Amygdala (tissue), 56 donors: Measurements from ENCODE around the gene PAPSS1.

ENCODE experiments used
- DNase-seq, 56 donors: peaks; one replicate each; lab custom pipeline; 2025; lab: John Stamatoyannopoulos, UW

The PAPSS1 gene

GRCh38 chr4:107635735-107636134, 84.3 kb downstream of the PAPSS1 start:
- no peak for DNase-seq

DNA sequence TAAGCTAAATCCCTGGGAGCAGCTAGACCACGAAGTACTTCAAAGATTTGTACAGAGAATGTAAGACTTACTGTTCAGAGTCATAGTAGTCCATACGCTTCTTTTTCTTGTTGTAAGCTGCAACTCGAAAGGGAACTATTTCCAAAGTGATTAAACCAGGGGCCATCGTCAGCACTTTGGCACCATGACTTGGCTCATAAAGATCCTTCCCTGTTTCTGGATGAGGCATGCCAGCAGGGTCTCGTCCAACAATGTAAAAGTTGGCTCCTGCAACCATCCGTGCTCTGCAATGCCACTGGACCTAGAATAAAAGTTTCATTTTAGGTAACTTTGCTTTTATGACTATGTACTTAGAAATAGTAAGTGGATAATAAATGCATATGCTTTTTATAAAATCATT, 88.5 kb downstream of the PAPSS1 start:
- no peak for DNase-seq

DNA sequence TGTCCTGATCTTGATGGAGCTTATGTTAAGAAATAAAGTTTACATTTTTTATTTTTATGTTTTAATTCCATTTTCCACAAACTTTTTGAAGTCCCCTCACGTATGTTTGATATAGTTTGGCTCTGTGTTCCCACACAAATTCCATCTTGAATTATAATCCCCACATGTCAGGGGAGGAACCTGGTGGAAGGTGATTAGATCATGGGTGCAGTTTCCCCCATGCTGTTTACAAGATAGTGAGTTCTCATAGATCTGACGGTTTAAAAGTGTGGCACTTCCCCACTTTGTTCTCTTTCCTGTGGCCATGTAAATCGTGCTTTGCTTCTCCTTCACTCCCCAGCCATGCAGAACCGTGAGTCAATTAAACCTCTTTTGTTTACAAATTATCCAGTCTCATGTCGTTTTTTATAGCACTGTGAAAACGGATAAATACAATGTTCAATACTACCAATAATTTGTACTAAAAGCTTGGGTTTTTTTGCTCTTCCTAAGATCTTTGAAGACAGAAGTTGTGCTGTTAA, 89.8 kb downstream of the PAPSS1 start:
- no peak for DNase-seq

DNA sequence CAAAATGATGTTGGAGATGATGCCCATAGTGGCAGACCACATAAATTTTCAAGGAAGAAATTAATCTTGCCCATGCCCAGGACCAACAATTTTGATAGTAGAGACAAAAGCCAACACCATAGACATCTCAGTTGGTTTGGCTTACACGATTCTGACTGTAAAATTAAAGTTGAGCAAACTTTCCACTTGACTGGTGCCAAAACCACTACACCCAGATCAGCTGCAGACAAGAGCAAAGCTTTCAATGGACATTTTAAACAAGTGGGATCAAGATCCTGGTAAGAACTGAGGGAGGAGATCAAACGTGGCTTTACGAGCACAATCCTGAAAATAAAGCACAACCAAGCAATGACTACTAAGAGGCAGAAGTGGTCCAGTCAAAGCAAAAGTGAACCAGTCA, 90.7 kb downstream of the PAPSS1 start:
- no peak for DNase-seq

DNA sequence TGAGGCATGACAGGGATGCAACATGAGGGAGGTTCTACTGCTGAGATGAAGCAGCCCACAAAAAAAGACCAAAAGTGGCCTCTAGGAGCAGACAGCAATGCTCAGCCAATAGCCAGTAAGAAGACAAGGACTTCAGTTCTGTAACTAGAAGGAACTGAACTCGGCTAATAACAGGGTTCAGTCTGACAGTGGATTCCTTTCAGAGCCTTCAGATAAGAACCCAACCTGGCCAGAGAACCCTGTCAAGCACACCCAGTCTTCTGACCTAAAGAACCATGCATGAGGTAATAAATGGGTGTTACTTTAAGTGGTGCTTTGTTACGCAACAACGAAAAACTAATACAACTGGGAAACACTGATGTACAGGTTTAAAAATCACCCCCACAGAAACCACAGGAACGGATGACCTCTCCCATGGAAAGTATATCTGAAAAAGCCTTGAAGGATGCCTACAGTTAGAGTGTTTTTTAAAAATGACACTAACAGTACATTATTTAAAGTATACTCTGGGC, 94.6 kb downstream of the PAPSS1 start:
- no peak for DNase-seq

- no peak for DNase-seq
Observed at GRCh38 chr4:107624024-107624423, 96.0 kb downstream of the PAPSS1 start.

GRCh38 chr4:107622006-107622405, 98.0 kb downstream of the PAPSS1 start:
- no peak for DNase-seq

DNA sequence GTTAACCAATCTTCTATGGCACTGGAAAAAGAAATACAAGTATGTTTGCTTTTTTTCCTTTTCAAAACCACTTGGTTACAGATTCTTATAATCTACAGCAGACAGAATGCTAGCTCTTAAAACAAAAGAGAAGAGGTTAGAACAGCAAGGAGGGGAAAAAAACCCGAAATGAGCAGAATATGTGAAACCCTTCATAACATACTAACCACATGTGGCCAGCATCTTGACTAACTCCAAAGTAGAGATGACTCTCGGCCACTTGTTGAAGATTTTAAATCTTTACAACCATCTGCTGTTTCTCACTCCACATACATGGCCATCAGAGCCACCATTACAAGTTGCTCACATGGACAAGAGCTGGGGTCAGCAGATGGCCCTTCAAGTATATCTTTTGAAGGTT, 100.3 kb downstream of the PAPSS1 start:
- no peak for DNase-seq

- no peak for DNase-seq
Observed at GRCh38 chr4:107619066-107619465, 101.0 kb downstream of the PAPSS1 start.

DNA sequence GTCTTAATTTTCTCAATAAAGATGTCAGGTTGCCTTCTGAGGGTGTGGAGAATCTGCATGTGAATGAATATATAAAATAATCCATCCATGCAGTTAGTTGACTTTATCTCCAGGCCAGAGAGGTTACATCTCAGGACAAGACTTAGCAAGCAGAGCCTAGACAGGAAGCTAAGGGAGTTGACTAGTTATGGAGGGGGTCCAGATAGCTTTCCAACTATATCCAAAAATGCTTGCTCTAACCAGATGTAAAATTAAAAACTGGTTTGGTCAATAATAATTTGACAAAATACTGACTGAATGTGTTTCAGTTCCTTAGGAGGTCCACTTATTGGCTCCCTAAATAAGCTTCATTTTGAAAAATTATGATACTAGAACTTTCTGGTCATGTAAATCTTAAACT, 101.4 kb downstream of the PAPSS1 start:
- DNase-seq: no peak

GRCh38 chr4:107616838-107617389, 103.1 kb downstream of the PAPSS1 start:
- DNase-seq: no peak

DNA sequence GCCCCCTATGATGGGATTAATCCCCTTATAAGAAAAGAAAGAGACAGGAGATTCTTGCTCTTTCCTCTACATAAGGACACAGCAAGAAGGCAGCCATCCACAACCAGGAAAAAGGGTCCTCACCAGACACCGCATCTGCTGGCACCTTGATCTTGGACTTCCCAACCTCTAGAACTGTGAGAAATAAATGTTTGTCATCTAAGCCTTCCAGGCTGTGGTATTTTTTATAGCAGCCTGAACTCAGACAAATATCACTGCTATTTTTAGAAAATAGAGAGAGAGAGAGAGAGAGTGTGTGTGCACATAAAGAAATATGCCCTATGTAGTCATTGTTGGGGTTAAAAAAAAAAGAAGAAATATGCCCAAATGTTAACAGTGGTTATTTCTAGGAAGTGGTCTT, 104.2 kb downstream of the PAPSS1 start:
- DNase-seq: no peak

- no peak for DNase-seq
Observed at GRCh38 chr4:107603430-107603829, 116.6 kb downstream of the PAPSS1 start.

GRCh38 chr4:107600983-107601382, 119.1 kb downstream of the PAPSS1 start:
- DNase-seq: no peak

GRCh38 chr4:107600436-107600835, 119.6 kb downstream of the PAPSS1 start:
- DNase-seq: no peak

DNA sequence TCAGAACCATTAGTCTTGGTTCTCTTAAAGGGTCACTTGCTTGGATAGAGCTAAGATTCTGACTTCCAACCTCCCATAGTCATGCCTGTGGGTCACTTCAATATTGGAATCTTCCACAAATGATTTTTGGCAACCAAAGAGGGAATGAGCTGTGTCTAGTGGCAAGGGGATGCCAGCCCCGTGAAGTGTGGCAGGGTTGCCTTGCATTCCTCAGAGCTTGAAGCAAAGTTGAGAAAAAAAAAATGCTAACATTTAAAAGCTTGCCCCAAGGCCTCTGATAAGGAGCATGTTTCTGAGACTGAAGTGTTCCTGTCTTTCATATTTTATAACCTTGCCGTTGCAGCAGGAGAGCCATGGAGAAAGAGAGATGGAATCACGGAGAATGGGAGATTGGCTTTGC, 120.2 kb downstream of the PAPSS1 start:
- DNase-seq: no peak

DNA sequence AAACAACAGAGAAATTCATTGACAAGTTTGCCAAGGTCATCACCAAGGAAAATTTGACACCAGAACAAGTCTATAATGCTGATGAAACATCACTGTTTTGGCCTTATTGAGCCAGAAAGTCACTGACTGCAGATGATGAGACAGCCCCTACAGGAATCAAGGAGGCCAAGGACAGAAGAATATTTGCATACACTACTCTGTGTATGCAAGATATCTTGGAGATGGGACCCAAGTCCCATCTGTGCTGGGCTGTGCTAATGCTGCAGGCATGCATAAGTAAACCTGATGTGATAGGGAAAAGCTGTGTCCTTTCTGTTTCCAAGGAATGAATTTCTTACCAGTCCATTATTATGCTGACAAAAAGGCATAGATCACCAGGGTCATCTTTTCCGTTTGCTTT, 126.8 kb downstream of the PAPSS1 start:
- no peak for DNase-seq

GRCh38 chr4:107592519-107592918, 127.5 kb downstream of the PAPSS1 start:
- DNase-seq: no peak

GRCh38 chr4:107589269-107589668, 130.8 kb downstream of the PAPSS1 start:
- DNase-seq: no peak

- DNase-seq: no peak
Observed at GRCh38 chr4:107586371-107586770, 133.7 kb downstream of the PAPSS1 start.

DNA sequence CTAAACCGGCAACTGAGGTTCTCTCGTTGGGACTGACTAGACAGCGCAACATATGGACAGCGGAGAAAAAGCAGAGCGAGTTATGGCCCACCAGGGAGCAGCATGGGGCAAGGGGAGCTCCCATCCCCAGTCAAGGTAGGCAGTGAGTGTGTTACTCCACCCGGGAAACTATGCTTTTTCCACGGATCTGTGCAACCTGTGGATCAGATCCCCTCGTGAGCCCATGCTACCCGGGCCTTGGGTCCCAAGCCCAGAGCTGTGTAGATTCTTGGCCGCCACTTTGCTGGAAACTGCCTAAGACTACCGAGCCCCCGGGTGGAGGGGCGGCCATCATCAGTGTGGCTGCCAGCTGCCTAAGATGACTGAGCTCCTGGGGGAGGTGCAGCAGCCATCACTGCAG, 140.9 kb downstream of the PAPSS1 start:
- DNase-seq: no peak

GRCh38 chr4:107578321-107578720, 141.7 kb downstream of the PAPSS1 start:
- no peak for DNase-seq

DNA sequence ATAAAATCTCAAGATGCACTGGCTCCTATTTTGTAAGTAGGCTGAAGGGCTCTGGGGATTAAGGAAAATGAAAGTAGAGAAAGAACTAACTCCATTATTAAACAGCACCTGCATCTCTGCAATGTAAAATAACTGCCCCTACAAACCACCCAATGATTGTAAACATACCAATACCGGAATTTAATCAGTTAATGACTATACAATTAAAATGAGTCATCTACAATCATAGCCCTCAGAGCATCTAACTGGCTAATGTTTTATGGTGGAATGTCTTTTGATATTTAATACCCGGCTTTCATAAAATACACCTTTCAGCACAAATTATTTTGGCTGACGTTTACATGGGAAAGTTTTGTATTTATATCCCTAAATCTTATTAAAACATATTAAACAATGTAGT, 142.3 kb downstream of the PAPSS1 start:
- no peak for DNase-seq
